IMR-90 (cell line): Measurements from ENCODE around the gene TBC1D1. TPM values are rescaled to one million over a fixed set of nuclear protein-coding genes. Genes with fewer than 3 reads are reported as not detected.

Source experiments
- ATAC-seq: fragments of 200-7000 bp; cut with Tn5 transposase; 2 replicates; pipeline ENCODE4 v1.9.1; 2020; ENCODE audit warnings: low read depth, mild to moderate bottlenecking, moderate library complexity
- BruUV-seq: library from RNA; stranded (reverse); fragments of 400-500 nt; replicated peaks from 2 replicates; lab custom pipeline; 2021; lab: Mats Ljungman, UMichigan
- CTCF ChIA-PET: fragments of 300-600 bp; formaldehyde crosslinking; extraction: SDS; loops from one replicate; lab custom pipeline; 2021; ENCODE audit warnings: antibody characterized with exemption; lab: Yijun Ruan, JAX
- POLR2A ChIA-PET: fragments of 300-600 bp; sonication (Branson Sonifier 250); formaldehyde crosslinking; loops from one replicate; lab custom pipeline; 2022; ENCODE audit warnings: antibody characterized with exemption; ENCODE audit not compliant: unreplicated experiment; lab: Charles Lee
- DNase-seq: peaks from one replicate; pipeline ENCODE4 v3.0.0; 2013
- H2AFZ ChIP-seq: replicated peaks from 2 replicates; pipeline ENCODE3; 2013; ENCODE audit warnings: low read length, mild to moderate bottlenecking; ENCODE audit not compliant: poor library complexity
- H2AK5ac ChIP-seq: 2 replicates; pipeline ENCODE4 v1.6.1; 2013; ENCODE audit warnings: low read depth, low read length, inconsistent platforms
- H2AK9ac ChIP-seq: replicated peaks from 2 replicates; pipeline ENCODE3; 2013; ENCODE audit warnings: mild to moderate bottlenecking, low read depth, low read length, moderate library complexity; ENCODE audit not compliant: poor library complexity
- H2BK120ac ChIP-seq: 2 replicates; pipeline ENCODE4 v1.6.1; 2013; ENCODE audit warnings: low read depth, low read length, inconsistent platforms
- H2BK15ac ChIP-seq: 3 replicates; pipeline ENCODE4 v1.6.1; 2013; ENCODE audit warnings: low read depth, low read length, inconsistent platforms
- H2BK20ac ChIP-seq: 2 replicates; pipeline ENCODE4 v1.6.1; 2013; ENCODE audit warnings: low read depth, mild to moderate bottlenecking, inconsistent platforms, low read length, moderate library complexity
- H2BK5ac ChIP-seq: 2 replicates; pipeline ENCODE4 v1.6.1; 2013; ENCODE audit warnings: mild to moderate bottlenecking, low read depth, low read length, inconsistent platforms; ENCODE audit not compliant: poor library complexity, severe bottlenecking
- H3K14ac ChIP-seq: replicated peaks from 2 replicates; pipeline ENCODE4 v1.6.1; 2013; ENCODE audit warnings: low read depth, low read length, inconsistent platforms
- H3K18ac ChIP-seq: 2 replicates; pipeline ENCODE4 v1.6.1; 2013; ENCODE audit warnings: low read depth, low read length, control low read depth
- H3K23ac ChIP-seq: 2 replicates; pipeline ENCODE4 v1.6.1; 2013; ENCODE audit warnings: low read depth, low read length, inconsistent platforms
- H3K27ac ChIP-seq: 2 replicates; pipeline ENCODE4 v1.5.1; 2013; ENCODE audit warnings: mild to moderate bottlenecking, control low read depth, low read length; ENCODE audit not compliant: insufficient read depth
- H3K27me3 ChIP-seq: 2 replicates; pipeline ENCODE4 v1.6.1; 2013; ENCODE audit warnings: low read length; ENCODE audit not compliant: control insufficient read depth, insufficient read depth
- H3K36me3 ChIP-seq: 2 replicates; pipeline ENCODE4 v1.6.1; 2013; ENCODE audit warnings: low read length, mixed read lengths; ENCODE audit not compliant: control insufficient read depth, insufficient read depth
- H3K4ac ChIP-seq: 2 replicates; pipeline ENCODE4 v1.6.1; 2013; ENCODE audit warnings: low read depth, low read length, inconsistent platforms
- H3K4me1 ChIP-seq: 2 replicates; pipeline ENCODE4 v1.6.1; 2013; ENCODE audit warnings: low read length, mixed read lengths; ENCODE audit not compliant: control insufficient read depth, insufficient read depth
- H3K4me2 ChIP-seq: 2 replicates; pipeline ENCODE4 v1.6.1; 2013; ENCODE audit warnings: low read depth, mild to moderate bottlenecking, control low read depth, low read length, moderate library complexity
- H3K4me3 ChIP-seq: 2 replicates; pipeline ENCODE4 v1.5.1; 2013; ENCODE audit warnings: low read depth, mild to moderate bottlenecking, control low read depth, low read length, moderate library complexity; ENCODE audit not compliant: insufficient read depth
- H3K56ac ChIP-seq: 2 replicates; pipeline ENCODE4 v1.6.1; 2013; ENCODE audit warnings: low read length, inconsistent platforms; ENCODE audit not compliant: insufficient read depth; ENCODE audit errors: extremely low read depth
- H3K79me1 ChIP-seq, 2 experiments: 2 replicates each; pipeline ENCODE4 v1.6.1; 2013; ENCODE audit warnings: low read length in 2 of 2, inconsistent platforms in 1 of 2, low read depth in 1 of 2
- H3K9ac ChIP-seq: 2 replicates; pipeline ENCODE4 v1.6.1; 2013; ENCODE audit warnings: low read depth, low read length, control low read depth
- H3K9me1 ChIP-seq: 2 replicates; pipeline ENCODE4 v1.6.1; 2013; ENCODE audit warnings: low read length, inconsistent platforms; ENCODE audit not compliant: insufficient read depth
- H3K9me3 ChIP-seq: 2 replicates; pipeline ENCODE4 v1.6.1; 2013; ENCODE audit warnings: low read length; ENCODE audit not compliant: control insufficient read depth, insufficient read depth
- H4K20me1 ChIP-seq: 2 replicates; pipeline ENCODE4 v1.6.1; 2013; ENCODE audit warnings: low read length, inconsistent platforms; ENCODE audit not compliant: insufficient read depth
- H4K5ac ChIP-seq: 2 replicates; pipeline ENCODE4 v1.6.1; 2013; ENCODE audit warnings: mild to moderate bottlenecking, low read depth, low read length, control low read depth
- H4K8ac ChIP-seq, 2 experiments: 2 replicates each; pipeline ENCODE4 v1.6.1; 2013; ENCODE audit warnings: low read depth in 2 of 2, low read length in 2 of 2, control low read depth in 1 of 2, inconsistent platforms in 1 of 2
- H4K91ac ChIP-seq: 2 replicates; pipeline ENCODE4 v1.6.1; 2013; ENCODE audit warnings: low read depth, low read length, inconsistent platforms; ENCODE audit not compliant: insufficient read depth
- BHLHE40 ChIP-seq: fragments of 150-350 bp; IDR thresholded peaks from 2 replicates; pipeline ENCODE4 v1.6.1; 2016; ENCODE audit warnings: mild to moderate bottlenecking, low read depth, low read length
- CEBPB ChIP-seq: IDR thresholded peaks from 2 replicates; pipeline ENCODE4 v1.6.1; 2012; ENCODE audit warnings: low read depth, low read length, improper control_type of control experiment
- CHD1 ChIP-seq: IDR thresholded peaks from 2 replicates; pipeline ENCODE4 v1.6.1; 2012; ENCODE audit warnings: low read depth, low read length, improper control_type of control experiment
- CTCF ChIP-seq: conservative IDR thresholded peaks from 2 replicates; pipeline ENCODE4 v1.5.1; 2012; ENCODE audit warnings: mild to moderate bottlenecking, low read depth, low read length, improper control_type of control experiment
- ELK1 ChIP-seq: fragments of 150-350 bp; IDR thresholded peaks from 2 replicates; pipeline ENCODE4 v1.6.1; 2016; ENCODE audit warnings: low read depth, mild to moderate bottlenecking, low read length, moderate library complexity, borderline replicate concordance
- FOS ChIP-seq: fragments of 150-350 bp; IDR thresholded peaks from 2 replicates; pipeline ENCODE4 v1.6.1; 2016; ENCODE audit warnings: low read depth, low read length
- MAFK ChIP-seq: IDR thresholded peaks from 2 replicates; pipeline ENCODE4 v1.6.1; 2012; ENCODE audit warnings: low read depth, low read length, improper control_type of control experiment
- MAZ ChIP-seq: IDR thresholded peaks from 2 replicates; pipeline ENCODE4 v1.6.1; 2012; ENCODE audit warnings: low read depth, mild to moderate bottlenecking, low read length, improper control_type of control experiment, moderate library complexity, borderline replicate concordance
- MXI1 ChIP-seq: IDR thresholded peaks from 2 replicates; pipeline ENCODE4 v1.6.1; 2012; ENCODE audit warnings: low read depth, mild to moderate bottlenecking, low read length, moderate library complexity, borderline replicate concordance
- NFE2L2 ChIP-seq: fragments of 150-350 bp; IDR thresholded peaks from 2 replicates; pipeline ENCODE4 v1.6.1; 2016; ENCODE audit warnings: low read depth, mild to moderate bottlenecking, low read length
- POLR2A ChIP-seq: IDR thresholded peaks from 2 replicates; pipeline ENCODE4 v1.6.1; 2012; ENCODE audit warnings: mild to moderate bottlenecking, low read depth, low read length
- RAD21 ChIP-seq: IDR thresholded peaks from 2 replicates; pipeline ENCODE4 v1.6.1; 2012; ENCODE audit warnings: low read length, improper control_type of control experiment
- RCOR1 ChIP-seq: IDR thresholded peaks from 2 replicates; pipeline ENCODE4 v1.6.1; 2012; ENCODE audit warnings: mild to moderate bottlenecking, low read length, improper control_type of control experiment; ENCODE audit not compliant: insufficient replicate concordance
- RFX5 ChIP-seq: IDR thresholded peaks from 2 replicates; pipeline ENCODE4 v1.8.0; 2012; ENCODE audit warnings: low read depth, mild to moderate bottlenecking, low read length, moderate library complexity
- SMC3 ChIP-seq: fragments of 150-350 bp; IDR thresholded peaks from 2 replicates; pipeline ENCODE4 v1.6.1; 2016; ENCODE audit warnings: low read depth, mild to moderate bottlenecking, antibody characterized with exemption, low read length, moderate library complexity
- USF2 ChIP-seq: fragments of 150-350 bp; IDR thresholded peaks from 2 replicates; pipeline ENCODE4 v1.6.1; 2017; ENCODE audit warnings: mild to moderate bottlenecking, antibody characterized with exemption, low read length, low read depth
- WGBS, 2 experiments: methylation state at CpG; one replicate each; pipeline versions ENCODE4 v1.1.5 to v1.1.7; 2013; ENCODE audit warnings: missing lambda C conversion rate in 2 of 2; ENCODE audit not compliant: insufficient read length in 1 of 2; ENCODE audit errors: extremely low coverage in 2 of 2; 5-methylcytosine and 5-hydroxymethylcytosine counted together
- dilution Hi-C: fragments of 300-500 bp; cut with HindIII; formaldehyde crosslinking; loops from one replicate; pipeline ENCODE4 v1.14.3; 2018; ENCODE audit warnings: low sequenced_read_pairs; ENCODE audit not compliant: unreplicated experiment
- in situ Hi-C: fragments of 300-500 bp; cut with MboI; formaldehyde crosslinking; loops from 3 replicates; pipeline ENCODE4 v1.14.3; 2019; ENCODE audit warnings: low sequenced_read_pairs, inconsistent platforms, mixed read lengths
- intact Hi-C: fragments of 100-400 bp; cut with micrococcal nuclease; formaldehyde crosslinking; loops from 2 replicates; pipeline ENCODE4 v1.10.0; 2022
- polyA plus RNA-seq, 3 experiments: library from polyadenylated mRNA; depleted of rRNA; stranded (reverse); fragments of >200 nt; gene quantifications; 2 replicates each; pipeline ENCODE4 v1.2.3, GENCODE V29; 2012; ENCODE audit warnings: low replicate concordance in 1 of 3
- total RNA-seq: library from RNA; depleted of rRNA; stranded (reverse); fragments of >200 nt; gene quantifications from 2 replicates; pipeline ENCODE4 v1.2.3, GENCODE V29; 2012

The TBC1D1 gene
- total and polyA plus RNA-seq, 2 of the 4 experiments (the other 2 are of a cell fraction), result 42.4 to 104 TPM

- no peak overlapping the region for H3K4me2 ChIP-seq
- CTCF ChIA-PET, result no interaction called here
Observed at GRCh38 chr4:37993806-37994205, 102.9 kb downstream of the TBC1D1 start.

More at GRCh38 chr4:37993806-37994205, 102.9 kb downstream of the TBC1D1 start:
- Histone ChIP-seq H3K27me3 (no peaks in the 10 kb centered on the region), H3K4me1 (peaks cover 2% of the 10 kb centered on the region), H2BK120ac (no peak overlapping the region), H4K5ac (no peak overlapping the region), H3K27ac (no peak overlapping the region), H3K9ac (no peak overlapping the region), H2AFZ (no peak overlapping the region), H2BK5ac (no peak overlapping the region), H3K23ac (no peak overlapping the region), H4K91ac (no peak overlapping the region), H3K4ac (no peak overlapping the region), H3K18ac (no peak overlapping the region), H2BK15ac (no peak overlapping the region), H4K8ac (no peak overlapping the region), H2AK9ac (no peak overlapping the region), H3K9me3 (no peaks in the 10 kb centered on the region), H3K36me3 (no peaks in the 10 kb centered on the region), H3K14ac (no peak overlapping the region), H2BK20ac (no peak overlapping the region), H3K9me1 (peaks cover 8% of the 10 kb centered on the region; the same call in 1 of the 2 replicates), H4K20me1 (no peaks in the 10 kb centered on the region), H2AK5ac (no peak overlapping the region), H3K79me1 (peaks cover 36 to 66% of the 10 kb centered on the region in 2 experiments), H3K56ac (no peak overlapping the region), H3K4me3 (no peak overlapping the region)
- no TSS peak for BruUV-seq
- dilution Hi-C loops (no loop called here), intact Hi-C loops (no loop called here), in situ Hi-C loops (no loop called here)
- POLR2A ChIA-PET, result no interaction called here
- TF ChIP-seq MAZ (no peak), USF2 (no peak), RFX5 (no peak), SMC3 (no peak), POLR2A (no peak), MAFK (no peak), ELK1 (no peak), FOS (no peak), CHD1 (no peak), RAD21 (no peak), RCOR1 (no peak), CEBPB (no peak), MXI1 (no peak), NFE2L2 (no peak), CTCF (no peak), BHLHE40 (no peak)
- 80% methylated on average over 1 of the region's 10 CpGs; no CpG with 5 or more reads in 1 of the 2 experiments for WGBS, 2 experiments
- ATAC-seq (no peak), DNase-seq (no peak)
